GM18498 (cell line): Measurements from ENCODE around the gene NCOA7.
"Not testable (repeated sequence)": the region's sequence is repeated elsewhere in the genome, so short reads cannot be mapped to it uniquely, and the experiment has no call there.

Experiments used
- ATAC-seq: cut with Tn5 transposase; IDR thresholded peaks from one replicate; pipeline ENCODE4 v1.9.1; 2021; ENCODE audit warnings: mild to moderate bottlenecking, moderate library complexity; ENCODE audit not compliant: unreplicated experiment

Gene NCOA7

GRCh38 chr6:125913145-125913544 is 122.4 kb downstream of the NCOA7 start:
- no peak for ATAC-seq

- no peak for ATAC-seq
These were observed 123.1 kb downstream of the NCOA7 start for GRCh38 chr6:125913864-125914351.

GRCh38 chr6:125918230-125918629 is 127.5 kb downstream of the NCOA7 start:
- no peak for ATAC-seq

GRCh38 chr6:125918681-125919566 is 128.2 kb downstream of the NCOA7 start:
- peak; percentile 98 for ATAC-seq

GRCh38 chr6:125919618-125920017 is 128.9 kb downstream of the NCOA7 start:
- ATAC-seq: peak; percentile 8

- ATAC-seq: no peak
These were observed 131.6 kb downstream of the NCOA7 start for GRCh38 chr6:125922322-125922860.

- ATAC-seq: no peak
These were observed 132.7 kb downstream of the NCOA7 start for GRCh38 chr6:125923366-125923877.

GRCh38 chr6:125924169-125924568 is 133.4 kb downstream of the NCOA7 start:
- ATAC-seq: no peak

GRCh38 chr6:125924697-125925358 is 134.1 kb downstream of the NCOA7 start:
- ATAC-seq: no peak

GRCh38 chr6:125926711-125927110 is 136.0 kb downstream of the NCOA7 start:
- ATAC-seq: no peak

- ATAC-seq: no peak
These were observed 137.0 kb downstream of the NCOA7 start for GRCh38 chr6:125927761-125928160.

- ATAC-seq: no peak
These were observed 140.1 kb downstream of the NCOA7 start for GRCh38 chr6:125930765-125931418.

GRCh38 chr6:125931733-125932450 is 141.1 kb downstream of the NCOA7 start:
- ATAC-seq: peak; percentile 83

- peak; percentile 15 for ATAC-seq
These were observed 141.7 kb downstream of the NCOA7 start for GRCh38 chr6:125932451-125932795.

- not testable (repeated sequence) for ATAC-seq
These were observed 144.8 kb downstream of the NCOA7 start for GRCh38 chr6:125935520-125935919.

GRCh38 chr6:125939026-125939425 is 148.3 kb downstream of the NCOA7 start:
- no peak for ATAC-seq

- no peak for ATAC-seq
These were observed 149.0 kb downstream of the NCOA7 start for GRCh38 chr6:125939791-125940190.

- ATAC-seq: no peak
These were observed 149.7 kb downstream of the NCOA7 start for GRCh38 chr6:125940247-125941041.

- ATAC-seq: no peak
These were observed 152.1 kb downstream of the NCOA7 start for GRCh38 chr6:125942672-125943527.
